SJCRH30 (cell line): ENCODE results near the gene REEP2. TPM values are rescaled to one million over a fixed set of nuclear protein-coding genes. Genes with fewer than 3 reads are reported as not detected.
"Not testable (repeated sequence)": the region's sequence is repeated elsewhere in the genome, so short reads cannot be mapped to it uniquely, and the experiment has no call there.

ENCODE experiments used
- DNase-seq, 2 experiments: peaks; one replicate each; pipeline ENCODE4 v3.0.0-alpha.2; 2015 to 2020
- H3K27ac ChIP-seq: fragments of 250-450 bp; sonication (Bioruptor Pico); 2 replicates; pipeline ENCODE4 v1.5.1; 2020; ENCODE audit warnings: mild to moderate bottlenecking, moderate library complexity
- H3K27me3 ChIP-seq: fragments of 250-450 bp; sonication (Bioruptor Pico); 2 replicates; pipeline ENCODE4 v1.5.1; 2020; ENCODE audit warnings: mild to moderate bottlenecking, moderate library complexity
- H3K36me3 ChIP-seq: fragments of 250-450 bp; sonication (Bioruptor Pico); 2 replicates; pipeline ENCODE4 v1.5.1; 2020; ENCODE audit warnings: mild to moderate bottlenecking, moderate library complexity
- H3K4me1 ChIP-seq: fragments of 250-450 bp; sonication (Bioruptor Pico); 2 replicates; pipeline ENCODE4 v1.5.1; 2020; ENCODE audit warnings: mild to moderate bottlenecking, moderate library complexity
- H3K4me3 ChIP-seq: fragments of 250-450 bp; sonication (Bioruptor Pico); 2 replicates; pipeline ENCODE4 v1.5.1; 2020; ENCODE audit warnings: mild to moderate bottlenecking, moderate library complexity
- H3K9me3 ChIP-seq: fragments of 250-450 bp; sonication (Bioruptor Pico); replicated peaks from 2 replicates; pipeline ENCODE4 v1.5.1; 2020; ENCODE audit warnings: mild to moderate bottlenecking, moderate library complexity
- total RNA-seq: library from RNA; depleted of rRNA; stranded (reverse); fragments of >200 nt; shearing (Covaris generic); gene quantifications from 2 replicates; pipeline ENCODE4 v1.2.3, GENCODE V29; 2014; rRNA removed

Gene REEP2
- 4.9 and 8.5 TPM in 2 replicates for total RNA-seq

DNA sequence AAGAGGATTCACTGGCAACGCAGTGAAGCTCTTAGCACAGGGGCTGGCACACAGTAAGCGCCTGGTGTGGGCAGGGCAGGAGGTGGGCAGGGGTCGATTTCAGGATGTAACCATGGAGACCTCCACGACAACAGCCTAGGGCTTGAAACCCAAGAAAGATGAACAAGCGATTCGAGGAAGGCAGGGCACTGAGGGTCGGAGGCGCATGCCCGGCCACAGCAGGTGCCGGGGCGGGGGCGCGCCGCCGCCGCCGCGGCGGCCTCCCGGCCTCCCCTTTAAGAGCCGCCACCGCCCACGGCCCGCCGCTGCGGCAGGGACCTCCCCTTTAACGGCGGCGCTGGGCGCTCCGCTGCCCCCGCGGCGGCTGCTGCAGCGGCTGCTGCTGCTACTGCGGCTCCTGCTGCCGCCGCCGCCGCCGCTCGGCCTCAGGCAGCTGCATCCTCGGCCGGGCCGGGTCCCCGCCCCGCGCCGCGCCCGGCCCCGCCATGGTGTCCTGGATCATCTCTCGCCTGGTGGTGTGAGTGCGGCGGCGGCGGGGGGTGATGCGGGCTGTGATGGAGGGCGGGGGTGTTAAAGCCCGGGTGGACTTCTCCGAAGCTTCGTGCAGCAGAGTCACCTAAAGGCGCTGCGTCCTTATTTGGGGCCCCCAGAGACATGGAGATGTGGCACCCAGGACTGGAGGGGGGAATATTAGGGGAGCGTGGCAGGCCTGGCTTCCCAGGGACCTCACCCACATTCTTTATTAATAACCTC lies at the start of gene REEP2:
REEP2 (plus strand) TSS at position 334 of the 753 bp plus-strand sequence; CDS start at position 486, 152 bp downstream.
- no peak within 1 kb of the TSS for H3K27ac ChIP-seq
- H3K4me1 ChIP-seq = no peaks in the 10 kb centered on the region
- peaks cover 23% of the 10 kb centered on the region for H3K36me3 ChIP-seq
- no peaks in the 10 kb centered on the region for H3K9me3 ChIP-seq
- peak; percentile 64 to 75 for DNase-seq
- H3K27me3 ChIP-seq = no peaks in the 10 kb centered on the region
- H3K4me3 ChIP-seq = peak within 1 kb of the TSS; percentile 60

- DNase-seq = no peak
- H3K36me3 ChIP-seq = peaks cover 28% of the 10 kb centered on the region
- H3K4me3 ChIP-seq = no peak overlapping the region
- H3K27ac ChIP-seq = no peak overlapping the region
- H3K9me3 ChIP-seq = no peaks in the 10 kb centered on the region
- no peaks in the 10 kb centered on the region for H3K27me3 ChIP-seq
- peaks cover 25% of the 10 kb centered on the region for H3K4me1 ChIP-seq
These were observed 49.5 kb upstream of the REEP2 start for GRCh38 chr5:138389332-138389731.

DNA sequence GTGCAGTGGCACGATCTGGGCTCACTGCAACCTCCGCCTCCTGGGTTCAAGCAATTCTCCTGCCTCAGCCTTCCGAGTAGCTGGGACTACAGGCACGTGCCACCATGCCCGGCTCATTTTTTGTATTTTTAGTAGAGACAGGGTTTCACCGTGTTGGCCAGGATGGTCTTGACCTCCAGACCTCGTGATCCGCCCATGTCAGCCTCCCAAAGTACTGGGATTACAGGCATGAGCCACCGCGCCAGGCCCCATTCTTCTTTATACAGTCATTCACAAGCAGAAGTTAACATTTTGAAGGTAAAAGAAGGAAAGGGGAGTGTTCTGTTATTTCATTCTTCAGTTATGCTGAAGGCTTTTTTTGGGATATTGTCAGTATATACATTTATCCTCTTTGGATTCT lies 48.9 kb upstream of the REEP2 start:
- H3K36me3 ChIP-seq = peaks cover 32% of the 10 kb centered on the region
- not testable (repeated sequence) for DNase-seq, H3K27me3 ChIP-seq, H3K9me3 ChIP-seq, H3K27ac ChIP-seq, H3K4me3 ChIP-seq
- peaks cover 25% of the 10 kb centered on the region for H3K4me1 ChIP-seq

- no peaks in the 10 kb centered on the region for H3K9me3 ChIP-seq
- peaks cover 29% of the 10 kb centered on the region for H3K36me3 ChIP-seq
- peak; percentile 96 to 99 for DNase-seq
These were observed 46.9 kb upstream of the REEP2 start for GRCh38 chr5:138391859-138392386.

GRCh38 chr5:138402640-138403039 lies 36.2 kb upstream of the REEP2 start:
- DNase-seq = no peak
- no peaks in the 10 kb centered on the region for H3K27me3 ChIP-seq
- no peak overlapping the region for H3K27ac ChIP-seq
- H3K36me3 ChIP-seq = peaks cover 51% of the 10 kb centered on the region
- H3K9me3 ChIP-seq = no peaks in the 10 kb centered on the region
- H3K4me1 ChIP-seq = no peaks in the 10 kb centered on the region
- H3K4me3 ChIP-seq = no peak overlapping the region

More at GRCh38 chr5:138391859-138392386, 46.9 kb upstream of the REEP2 start:
- H3K27ac ChIP-seq = peak overlapping the region; percentile 89
- peaks cover 25% of the 10 kb centered on the region for H3K4me1 ChIP-seq
- H3K4me3 ChIP-seq = peak overlapping the region; percentile 10; the same call in 1 of the 2 replicates
- H3K27me3 ChIP-seq = no peaks in the 10 kb centered on the region

- Histone ChIP-seq H3K4me1 (no peaks in the 10 kb centered on the region), H3K9me3 (no peaks in the 10 kb centered on the region), H3K4me3 (no peak overlapping the region), H3K27me3 (no peaks in the 10 kb centered on the region), H3K36me3 (peaks cover 48% of the 10 kb centered on the region), H3K27ac (no peak overlapping the region)
- DNase-seq = no peak
These were observed 30.8 kb upstream of the REEP2 start for GRCh38 chr5:138408023-138408422.

DNA sequence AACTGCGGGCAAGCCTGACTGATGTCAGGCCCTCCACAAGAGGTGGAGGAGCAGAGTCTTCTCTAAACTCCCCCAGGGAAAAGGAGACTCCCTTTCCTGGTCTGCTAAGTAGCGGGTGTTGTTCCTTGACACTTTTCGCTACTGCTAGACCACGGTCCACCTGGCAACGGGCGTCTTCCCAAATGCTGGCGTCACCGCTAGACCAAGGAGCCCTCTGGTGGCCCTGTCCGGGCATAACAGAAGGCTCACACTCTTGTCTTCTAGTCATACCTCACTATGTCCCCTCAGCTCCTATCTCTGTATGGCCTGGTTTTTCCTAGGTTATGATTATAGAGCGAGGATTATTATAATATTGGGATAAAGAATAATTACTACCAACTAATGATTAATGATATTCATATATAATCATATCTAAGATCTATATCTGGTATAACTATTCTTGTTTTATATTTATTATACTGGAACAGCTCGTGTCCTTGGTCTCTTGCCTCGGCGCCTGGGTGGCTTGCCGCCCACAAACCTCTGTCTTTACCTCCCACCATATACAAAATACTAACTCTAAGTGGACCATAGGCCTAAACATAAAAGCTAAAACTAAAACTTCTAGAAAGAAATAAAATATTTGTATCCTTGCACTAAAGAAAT lies 27.7 kb upstream of the REEP2 start:
- not testable (repeated sequence) for H3K4me1 ChIP-seq, H3K4me3 ChIP-seq, H3K27ac ChIP-seq, H3K9me3 ChIP-seq, H3K27me3 ChIP-seq
- H3K36me3 ChIP-seq = peaks cover 61% of the 10 kb centered on the region
- DNase-seq = peak; percentile 65 to 71

DNA sequence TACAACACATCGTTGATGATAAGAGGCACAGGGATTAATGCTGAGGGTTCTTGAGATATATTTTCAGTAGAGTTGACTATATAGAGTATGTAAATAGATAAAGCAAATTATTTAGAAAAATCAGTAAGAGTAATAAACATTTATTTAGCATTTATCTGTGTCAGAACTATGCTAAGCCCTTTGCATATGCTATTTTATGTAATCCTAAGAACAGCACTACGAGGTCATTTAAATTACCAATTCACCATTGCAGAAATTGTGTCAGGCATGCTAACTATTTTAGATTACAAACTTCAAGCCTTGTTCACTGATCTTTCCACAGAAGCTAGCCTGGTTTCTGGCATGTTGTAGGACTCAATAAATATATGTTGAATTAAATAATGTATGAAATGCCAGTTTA lies 20.4 kb upstream of the REEP2 start:
- Histone ChIP-seq H3K27me3 (no peaks in the 10 kb centered on the region), H3K4me3 (no peak overlapping the region), H3K9me3 (no peaks in the 10 kb centered on the region), H3K27ac (no peak overlapping the region), H3K4me1 (no peaks in the 10 kb centered on the region), H3K36me3 (peaks cover 81% of the 10 kb centered on the region)
- no peak for DNase-seq

- Histone ChIP-seq H3K4me1 (no peaks in the 10 kb centered on the region), H3K27ac (no peak overlapping the region), H3K9me3 (no peaks in the 10 kb centered on the region), H3K4me3 (no peak overlapping the region), H3K36me3 (peaks cover 75% of the 10 kb centered on the region), H3K27me3 (no peaks in the 10 kb centered on the region)
- no peak for DNase-seq
These were observed 13.8 kb upstream of the REEP2 start for GRCh38 chr5:138425079-138425478.

GRCh38 chr5:138435943-138436342 lies 2.9 kb upstream of the REEP2 start:
- H3K27me3 ChIP-seq = no peaks in the 10 kb centered on the region
- H3K9me3 ChIP-seq = no peaks in the 10 kb centered on the region
- no peak for DNase-seq
- H3K36me3 ChIP-seq = peaks cover 47% of the 10 kb centered on the region
- H3K27ac ChIP-seq = no peak overlapping the region
- H3K4me1 ChIP-seq = no peaks in the 10 kb centered on the region
- H3K4me3 ChIP-seq = no peak overlapping the region

GRCh38 chr5:138438003-138438723 lies 694 bp upstream of the REEP2 start:
- Histone ChIP-seq H3K36me3 (peaks cover 30% of the 10 kb centered on the region), H3K4me1 (no peaks in the 10 kb centered on the region), H3K27ac (no peak overlapping the region), H3K4me3 (peak overlapping the region; percentile 60), H3K9me3 (no peaks in the 10 kb centered on the region), H3K27me3 (no peaks in the 10 kb centered on the region)
- DNase-seq = no peak

DNA sequence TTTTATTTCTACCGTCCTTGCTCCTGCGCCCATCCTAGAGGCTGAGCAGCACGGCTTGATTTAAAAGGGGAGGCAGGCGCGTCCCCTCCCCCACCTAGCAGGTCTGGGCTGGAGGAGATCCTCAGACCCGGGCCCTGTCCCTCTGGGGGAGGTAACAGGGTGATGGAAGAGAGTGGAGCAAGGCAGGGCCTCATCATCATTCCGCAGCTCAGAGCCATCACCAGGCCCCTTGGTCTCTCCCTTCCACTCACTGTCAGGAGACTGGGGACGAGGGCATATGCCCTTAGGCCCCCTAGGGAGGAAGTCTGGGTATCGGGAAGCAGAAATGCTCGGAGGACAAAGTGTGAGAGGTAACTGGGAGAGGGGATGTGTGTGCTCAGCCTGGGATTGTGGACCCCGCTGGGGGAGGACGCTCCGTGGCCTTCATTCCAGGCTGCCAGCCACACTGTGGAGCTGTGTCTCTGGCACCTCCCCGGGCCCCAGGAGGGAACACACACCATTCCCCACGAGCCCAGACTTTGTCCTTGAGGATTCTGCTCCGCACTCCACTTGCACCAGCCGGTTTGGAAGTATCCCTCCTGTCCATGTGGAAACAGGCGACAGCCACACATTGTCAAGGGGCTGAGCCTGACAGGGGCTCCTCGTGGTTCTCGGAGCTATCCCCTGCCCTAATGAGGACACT lies 761 bp downstream of the REEP2 start:
- Histone ChIP-seq H3K4me1 (no peaks in the 10 kb centered on the region), H3K36me3 (peaks cover 20% of the 10 kb centered on the region), H3K27me3 (no peaks in the 10 kb centered on the region), H3K27ac (no peak overlapping the region), H3K9me3 (no peaks in the 10 kb centered on the region), H3K4me3 (peak overlapping the region; percentile 60)
- peak; percentile 28 to 46 for DNase-seq

GRCh38 chr5:138440159-138441073 lies 1.6 kb downstream of the REEP2 start:
- Histone ChIP-seq H3K36me3 (peaks cover 14% of the 10 kb centered on the region), H3K27me3 (no peaks in the 10 kb centered on the region), H3K4me3 (no peak overlapping the region), H3K4me1 (no peaks in the 10 kb centered on the region), H3K27ac (no peak overlapping the region), H3K9me3 (no peaks in the 10 kb centered on the region)
- DNase-seq = peak in 1 of 2 experiments; percentile 24
